KOPT-K1 (cell line): ENCODE data around the gene TACC2.

Source experiments
- H3K27ac ChIP-seq: fragments of 200-600 bp; sonication (generic); 2 replicates; pipeline ENCODE4 v1.5.1; 2016; ENCODE audit warnings: antibody characterized with exemption, mild to moderate bottlenecking, low read depth, low read length; ENCODE audit not compliant: poor library complexity, severe bottlenecking
- H3K36me3 ChIP-seq: fragments of 200-600 bp; sonication (generic); 2 replicates; pipeline ENCODE4 v1.5.1; 2017; ENCODE audit warnings: antibody characterized with exemption, mild to moderate bottlenecking, low read length, moderate library complexity; ENCODE audit not compliant: insufficient read depth
- H3K9me3 ChIP-seq: fragments of 200-600 bp; sonication (generic); 2 replicates; pipeline ENCODE4 v1.5.1; 2017; ENCODE audit warnings: antibody characterized with exemption, low read length, mild to moderate bottlenecking; ENCODE audit not compliant: insufficient read depth, poor library complexity, severe bottlenecking

The TACC2 gene

DNA sequence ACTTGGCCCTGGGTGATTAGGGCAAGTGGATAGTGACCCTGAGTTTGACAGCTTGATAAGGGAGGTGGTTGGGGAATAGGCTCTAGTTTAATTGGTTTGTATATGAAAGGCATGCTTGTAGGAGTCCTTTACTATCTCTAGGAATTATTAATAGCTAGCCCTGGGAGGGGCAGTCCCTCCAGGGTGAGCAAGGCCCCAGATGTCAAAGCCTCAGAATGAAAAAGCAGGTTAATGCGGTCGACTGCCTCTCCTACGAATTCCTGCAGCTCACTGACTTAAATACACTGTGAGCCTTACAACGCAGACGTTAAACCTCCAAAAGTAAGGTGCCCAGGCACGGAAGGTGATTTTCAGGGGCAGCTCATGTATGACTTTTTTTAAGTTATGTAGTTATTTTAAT, 276.9 kb downstream of the TACC2 start:
- Histone ChIP-seq H3K36me3 (no peaks in the 10 kb centered on the region), H3K27ac (no peak overlapping the region), H3K9me3 (peaks cover 12% of the 10 kb centered on the region)

DNA sequence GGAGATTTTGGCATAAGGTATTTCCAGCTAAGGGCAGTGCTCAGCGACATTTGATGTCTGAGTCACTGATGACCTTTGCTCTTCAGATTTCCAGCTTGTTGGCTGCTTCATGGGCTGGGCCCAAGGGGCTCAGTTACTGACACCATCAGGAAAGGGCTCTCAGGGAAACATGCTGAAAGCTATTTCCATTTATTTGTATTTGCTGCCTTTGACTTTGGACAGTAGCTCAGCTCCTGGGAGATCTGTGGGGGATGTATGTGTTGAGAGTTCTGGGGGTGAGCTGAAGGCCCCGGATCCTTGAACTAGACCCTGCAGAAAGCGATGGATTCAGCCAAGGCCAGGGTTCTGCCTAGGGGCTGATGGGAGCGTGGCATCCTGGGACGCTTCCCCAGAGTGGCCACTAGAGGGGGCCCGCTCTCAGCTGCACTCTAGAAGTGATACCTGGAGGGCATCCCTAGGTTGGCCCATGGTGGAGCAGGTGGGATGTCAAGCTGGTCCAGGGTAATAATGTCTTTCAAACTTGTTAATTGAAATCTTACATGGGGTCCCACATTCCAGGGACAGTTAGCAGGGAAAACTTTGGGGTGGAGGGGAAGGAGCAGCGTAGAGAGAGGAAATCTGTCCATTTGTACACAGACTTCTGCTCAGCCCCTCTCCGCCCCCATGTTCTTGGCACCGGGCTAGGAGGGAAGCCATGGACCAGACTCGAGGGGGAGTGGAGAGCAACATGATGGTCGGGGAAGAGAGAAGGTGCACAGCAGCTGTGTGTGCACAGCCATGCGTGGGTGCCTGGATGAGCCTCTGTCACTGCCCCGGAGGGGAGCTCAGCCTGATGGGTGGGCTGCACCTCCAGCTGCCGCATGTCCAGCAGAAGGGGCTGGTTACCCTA, 279.1 kb downstream of the TACC2 start:
- Histone ChIP-seq H3K36me3 (no peaks in the 10 kb centered on the region), H3K27ac (no peak overlapping the region), H3K9me3 (no peaks in the 10 kb centered on the region)

DNA sequence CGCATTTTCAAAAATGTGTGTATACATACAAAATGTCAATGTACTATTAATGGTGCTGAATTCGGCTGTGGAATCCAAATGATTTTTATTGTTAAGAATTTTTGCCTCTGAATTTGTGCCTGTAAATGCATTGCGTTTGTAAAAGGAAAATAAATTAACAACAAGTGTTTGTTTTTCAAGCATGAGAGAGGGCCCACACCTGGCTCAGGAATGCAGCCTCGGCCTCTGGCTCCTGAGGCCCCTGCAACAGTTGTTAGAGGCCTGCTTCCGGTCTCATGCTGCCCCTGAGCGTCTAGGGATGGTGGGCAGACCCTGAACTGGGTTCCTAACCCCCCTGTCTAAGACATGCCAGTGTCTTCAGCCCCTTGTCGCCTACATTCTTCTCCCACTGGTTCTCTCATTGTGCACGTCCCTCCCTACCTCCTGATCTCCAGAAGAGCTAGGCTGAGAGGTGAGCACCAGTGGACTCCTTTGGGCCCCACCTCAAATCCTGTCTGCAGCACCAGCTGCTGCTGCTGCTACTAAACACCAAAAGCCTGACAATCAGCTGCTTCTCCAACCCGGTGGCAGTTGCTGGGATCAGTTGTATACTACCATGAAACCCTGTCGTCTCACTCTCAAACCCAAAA, 280.2 kb downstream of the TACC2 start:
- no peak overlapping the region for H3K27ac ChIP-seq
- H3K9me3 ChIP-seq, result no peaks in the 10 kb centered on the region
- no peaks in the 10 kb centered on the region for H3K36me3 ChIP-seq

DNA sequence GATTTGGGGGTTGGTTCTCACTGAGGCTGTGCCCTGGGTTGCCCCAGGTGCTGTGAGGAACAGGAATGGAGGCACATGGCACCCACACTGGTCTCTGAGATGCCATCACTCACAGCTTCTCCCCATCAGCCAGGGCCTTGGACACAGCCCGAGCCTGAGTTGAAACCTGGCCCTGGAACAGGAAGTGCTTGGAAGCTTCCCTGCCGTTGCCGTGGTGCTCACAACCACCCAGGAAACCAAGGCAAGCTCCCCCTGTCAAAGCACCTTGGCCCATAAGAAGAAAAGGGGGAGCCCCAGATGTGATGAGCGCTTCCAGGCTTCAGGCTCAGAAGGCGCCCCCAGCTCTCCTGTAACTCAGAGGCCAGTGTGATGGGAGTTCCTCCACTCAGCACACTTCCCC, 282.1 kb downstream of the TACC2 start, which contains the start of gene BTBD16:
Gene BTBD16 (plus strand): TSS at position 221 of the 400 bp plus-strand sequence. CDS start 3,786 bp downstream, outside the sequence.
- Histone ChIP-seq H3K9me3 (no peaks in the 10 kb centered on the region), H3K27ac (no peak within 1 kb of the TSS), H3K36me3 (no peaks in the 10 kb centered on the region)

DNA sequence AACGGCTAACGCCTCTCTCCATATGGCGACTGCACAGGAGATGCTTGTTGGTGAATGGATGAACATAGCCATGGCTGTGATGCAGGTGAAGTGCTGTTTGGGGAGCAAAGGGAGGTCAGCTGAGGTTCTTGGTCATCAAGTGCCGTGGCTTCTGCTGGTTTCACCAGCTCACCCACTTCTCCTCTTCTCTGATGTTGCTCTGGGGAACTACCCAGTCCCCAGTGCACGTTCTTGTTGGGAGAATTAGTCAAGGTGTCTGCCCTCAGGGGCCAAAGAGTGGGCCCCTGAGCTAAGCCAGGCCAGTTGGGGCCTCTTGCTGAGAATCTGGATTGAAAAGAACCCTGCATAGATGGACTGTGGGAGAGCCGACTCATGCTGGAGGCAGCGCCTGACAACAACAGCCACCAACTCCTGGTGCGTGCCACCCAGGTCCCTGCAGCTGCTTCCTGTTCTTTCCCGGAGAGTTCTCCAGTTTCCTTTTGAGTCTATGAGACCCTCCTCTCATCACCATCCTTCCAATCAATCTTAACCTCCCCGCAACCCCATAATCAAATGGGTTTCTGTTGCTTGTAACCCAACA, 285.1 kb downstream of the TACC2 start:
- no peaks in the 10 kb centered on the region for H3K36me3 ChIP-seq

DNA sequence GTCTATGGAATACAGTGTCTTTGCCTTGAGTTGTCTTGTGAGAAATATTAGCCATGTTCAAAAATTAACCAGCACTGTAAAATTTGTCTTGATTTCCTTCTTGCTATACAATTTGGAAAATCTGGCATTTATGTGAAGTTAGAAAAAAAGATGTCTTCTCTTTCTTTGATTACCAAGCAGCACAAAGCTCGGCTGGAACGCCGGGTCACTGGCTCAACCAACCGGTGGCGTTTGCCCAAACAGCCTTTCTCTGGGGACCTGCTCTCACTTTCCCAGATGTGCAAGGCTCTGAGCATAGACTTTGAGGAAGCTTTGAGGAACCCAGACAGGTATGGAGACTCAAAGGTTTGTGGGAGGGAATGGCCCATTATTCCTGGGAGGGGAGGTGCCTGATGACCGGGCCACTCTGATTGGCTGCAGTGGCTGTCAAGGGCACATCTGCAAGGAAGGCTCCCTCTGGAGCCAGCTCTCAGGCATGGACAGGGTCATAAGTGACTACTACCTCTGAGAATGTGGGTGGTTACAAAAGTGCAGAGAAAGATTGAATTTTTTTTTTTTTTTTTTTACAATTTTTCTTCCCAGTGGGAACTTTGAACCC, 287.7 kb downstream of the TACC2 start:
- Histone ChIP-seq H3K27ac (no peak overlapping the region), H3K9me3 (no peaks in the 10 kb centered on the region), H3K36me3 (no peaks in the 10 kb centered on the region)

More for the DNA sequence above, 285.1 kb downstream of the TACC2 start:
- no peaks in the 10 kb centered on the region for H3K9me3 ChIP-seq
- H3K27ac ChIP-seq, result no peak overlapping the region

DNA sequence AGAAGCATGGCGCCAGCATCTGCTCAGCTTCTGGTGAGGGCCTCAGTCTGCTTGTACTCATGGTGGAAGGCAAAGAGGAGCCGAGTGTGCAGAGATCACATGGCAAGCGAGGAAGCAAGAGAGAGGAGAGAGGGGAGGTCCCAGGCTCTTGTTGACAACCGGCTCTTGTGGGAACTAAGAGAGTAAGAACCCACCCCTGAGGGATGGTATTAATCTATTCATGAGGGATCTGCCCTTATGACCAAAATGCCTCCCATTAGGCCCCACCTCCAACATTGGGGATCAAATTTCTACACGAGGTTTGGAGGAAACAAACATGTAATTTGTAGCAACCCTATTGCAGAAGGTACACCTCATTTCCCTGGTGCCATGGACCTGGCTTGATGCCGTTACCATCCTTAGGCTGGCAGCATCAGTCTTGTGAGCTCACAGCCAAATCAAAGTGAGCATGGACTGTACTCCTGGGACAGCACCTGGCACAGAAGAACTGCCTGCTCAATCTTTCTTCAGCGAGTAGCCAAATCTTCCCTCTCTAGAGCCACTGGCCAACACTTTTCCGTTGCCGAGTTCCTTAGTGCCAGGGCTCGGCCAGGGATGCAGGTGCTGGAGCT, 288.7 kb downstream of the TACC2 start:
- Histone ChIP-seq H3K36me3 (no peaks in the 10 kb centered on the region), H3K9me3 (no peaks in the 10 kb centered on the region), H3K27ac (no peak overlapping the region)

DNA sequence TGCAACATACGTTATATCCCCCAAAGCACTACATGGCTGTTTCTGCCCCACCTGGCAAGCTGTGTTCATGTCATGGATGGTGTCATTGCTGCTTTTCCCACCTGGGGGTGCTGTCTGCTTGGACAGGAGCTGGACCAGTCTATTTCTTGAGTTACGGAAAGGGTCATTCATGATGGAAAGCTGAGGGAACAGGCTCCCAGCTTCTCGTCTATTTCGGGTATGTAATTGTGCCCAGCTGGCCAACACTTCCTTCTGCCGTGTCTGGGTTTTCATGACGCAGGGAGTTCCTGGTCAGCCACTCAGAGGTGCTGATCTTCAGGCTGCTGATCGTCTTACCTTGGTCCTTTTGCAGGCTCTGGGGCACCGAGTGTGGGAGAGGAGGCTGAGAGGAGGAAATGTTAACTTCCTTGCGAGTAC, 290.8 kb downstream of the TACC2 start:
- H3K27ac ChIP-seq, result no peak overlapping the region
- no peaks in the 10 kb centered on the region for H3K9me3 ChIP-seq
- no peaks in the 10 kb centered on the region for H3K36me3 ChIP-seq

DNA sequence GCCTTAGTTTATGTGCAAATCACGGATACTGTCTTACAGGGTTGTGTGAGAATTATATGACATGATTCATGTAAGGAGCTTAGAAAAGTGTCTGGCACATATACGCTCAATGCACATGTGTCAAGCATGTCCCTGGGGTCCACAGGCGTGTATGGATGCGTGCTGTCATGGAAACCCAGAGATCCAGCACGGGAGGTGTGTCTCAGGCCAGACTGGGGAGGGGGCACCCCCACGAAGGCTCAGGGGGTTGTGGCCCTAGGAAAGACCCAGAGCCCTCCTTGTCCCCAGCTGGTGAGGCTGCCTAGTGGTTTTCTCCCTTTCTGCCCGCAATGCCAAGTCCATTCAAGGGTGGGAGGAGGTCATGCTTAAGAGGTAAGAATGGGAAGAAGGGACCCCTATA, 291.2 kb downstream of the TACC2 start:
- no peaks in the 10 kb centered on the region for H3K9me3 ChIP-seq
- no peaks in the 10 kb centered on the region for H3K36me3 ChIP-seq
- H3K27ac ChIP-seq, result no peak overlapping the region

DNA sequence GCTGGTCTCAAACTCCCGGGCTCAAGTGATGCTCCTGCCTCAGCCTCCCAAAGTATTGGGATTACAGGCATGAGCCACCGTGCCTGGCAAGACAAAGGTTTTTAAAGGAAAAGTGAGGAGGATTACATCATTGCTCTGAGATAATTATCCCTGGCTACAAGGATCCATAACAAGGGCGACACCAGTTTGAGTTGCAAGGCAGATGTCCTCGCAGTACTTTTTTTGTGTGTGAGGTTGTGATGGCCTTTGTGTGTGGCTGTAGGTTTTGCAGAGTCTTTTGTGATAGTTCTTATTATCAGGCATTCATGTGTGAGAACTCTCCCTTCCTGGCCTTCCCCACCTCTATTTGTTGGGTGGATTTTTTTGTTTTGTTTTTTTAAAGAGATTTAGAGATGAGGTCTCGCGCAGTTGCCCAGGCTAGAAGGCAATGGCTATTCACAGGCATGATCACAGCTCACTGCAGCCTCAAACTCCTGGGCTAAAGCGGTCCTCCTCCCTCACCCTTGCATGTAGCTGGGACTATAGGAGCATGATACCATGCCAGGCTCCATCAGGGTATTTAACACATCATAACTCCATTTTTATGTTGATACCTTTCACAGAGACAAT, 292.2 kb downstream of the TACC2 start:
- Histone ChIP-seq H3K36me3 (no peaks in the 10 kb centered on the region), H3K9me3 (no peaks in the 10 kb centered on the region), H3K27ac (no peak overlapping the region)

DNA sequence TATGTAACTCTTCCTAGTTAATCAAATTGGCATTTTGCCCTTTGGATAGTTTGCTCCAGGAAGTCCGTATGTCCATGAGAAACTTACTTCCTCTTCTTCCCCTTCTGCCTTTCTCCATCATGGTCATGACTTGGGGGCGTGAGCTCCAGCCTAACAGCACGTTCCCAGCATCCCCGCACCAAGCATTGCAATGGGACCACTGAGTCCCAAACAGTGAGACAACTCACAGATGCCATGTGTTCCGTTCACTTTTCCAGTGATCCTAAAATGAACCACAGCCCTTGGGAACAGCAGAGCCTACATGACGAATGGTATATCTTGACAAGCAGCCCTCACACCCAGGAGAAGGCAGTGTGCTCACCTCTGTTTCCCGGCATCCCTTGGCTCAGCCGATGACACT, 292.8 kb downstream of the TACC2 start:
- H3K36me3 ChIP-seq, result no peaks in the 10 kb centered on the region
- H3K9me3 ChIP-seq, result no peaks in the 10 kb centered on the region
- no peak overlapping the region for H3K27ac ChIP-seq

DNA sequence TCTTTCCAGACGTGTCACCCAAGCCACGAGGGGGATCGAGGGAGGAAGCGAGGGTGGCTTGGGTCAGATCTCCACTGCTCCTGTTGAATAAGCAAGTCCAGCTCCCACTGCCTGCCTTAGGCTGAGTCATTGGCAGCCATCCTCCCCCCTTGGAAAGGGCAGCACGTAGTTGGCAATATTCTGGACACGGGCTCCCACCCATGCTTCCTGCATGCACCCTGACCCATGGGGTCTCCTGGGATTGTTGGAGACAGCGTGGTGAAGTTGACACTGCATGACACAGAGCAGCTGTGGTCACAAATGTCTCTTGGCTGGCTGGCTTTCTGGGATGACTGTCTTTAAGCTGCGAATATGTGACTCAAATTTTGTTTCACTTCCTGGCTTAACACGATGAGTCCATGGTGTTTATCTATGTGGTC, 293.3 kb downstream of the TACC2 start:
- H3K27ac ChIP-seq, result no peak overlapping the region
- no peaks in the 10 kb centered on the region for H3K9me3 ChIP-seq
- no peaks in the 10 kb centered on the region for H3K36me3 ChIP-seq

DNA sequence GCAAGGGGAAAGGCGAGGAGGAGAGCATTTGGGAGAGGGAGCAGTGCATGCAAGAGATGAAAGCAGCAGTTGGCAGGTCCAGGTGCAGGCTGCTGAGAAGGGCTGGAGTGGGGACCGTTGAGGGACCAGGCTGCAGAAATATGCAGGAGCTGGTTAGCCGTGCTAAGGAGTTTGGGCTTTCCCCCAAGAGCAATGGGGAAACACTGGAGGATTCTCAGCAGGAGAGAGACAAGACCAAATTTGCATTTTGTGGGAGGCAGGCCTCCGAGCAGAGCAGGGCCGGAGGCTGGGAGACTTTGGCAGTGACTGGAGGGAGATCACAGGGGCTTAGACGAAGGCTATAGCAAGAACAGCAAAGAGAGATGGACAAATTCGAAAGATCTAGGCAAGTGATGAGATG, 293.9 kb downstream of the TACC2 start:
- no peaks in the 10 kb centered on the region for H3K9me3 ChIP-seq
- no peaks in the 10 kb centered on the region for H3K36me3 ChIP-seq
- no peak overlapping the region for H3K27ac ChIP-seq

DNA sequence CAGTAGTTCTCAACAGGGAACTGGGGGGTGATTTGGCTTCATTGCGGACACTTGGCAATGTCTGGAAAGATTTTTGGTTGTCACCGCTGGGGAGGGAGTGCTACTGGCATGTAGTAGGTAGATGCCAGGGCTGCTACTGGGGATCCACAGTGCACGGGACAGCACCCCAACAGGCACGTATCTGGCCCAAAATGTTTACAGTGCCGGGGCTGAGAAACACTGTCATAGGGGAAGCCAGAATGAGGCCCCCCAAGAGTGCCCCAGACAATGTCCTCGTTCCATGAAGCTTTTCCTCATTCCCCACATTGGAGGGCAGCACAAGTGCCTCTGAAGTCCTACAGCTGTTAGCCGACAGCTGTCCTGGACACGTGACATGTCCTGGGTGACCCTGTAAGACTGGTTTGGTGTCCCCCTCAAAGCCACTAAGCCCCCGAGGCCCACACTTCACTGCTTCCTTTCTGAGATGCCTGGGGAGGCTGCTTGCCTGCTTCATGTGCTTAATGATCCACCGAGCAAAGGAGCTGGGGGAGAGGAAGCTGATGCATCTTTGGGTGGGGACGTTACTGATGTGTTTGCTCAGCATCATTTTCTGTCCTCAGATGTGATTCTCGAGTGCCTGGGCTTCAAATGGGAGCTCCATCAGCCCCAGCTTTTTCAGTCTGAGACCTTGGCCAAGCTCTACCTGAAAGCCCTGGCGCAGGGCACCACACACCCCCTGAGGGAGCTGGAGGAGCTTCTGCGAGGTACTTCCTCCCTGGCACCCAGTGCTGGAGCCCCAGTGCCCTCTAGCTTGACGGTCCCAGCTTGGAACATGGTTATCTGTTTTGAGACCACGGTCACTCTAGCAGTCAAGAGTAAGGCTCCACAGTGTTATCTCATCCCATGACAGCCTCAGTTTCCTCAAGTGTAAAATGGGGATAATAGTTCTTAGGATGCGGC, 296.8 kb downstream of the TACC2 start:
- no peaks in the 10 kb centered on the region for H3K36me3 ChIP-seq
- no peaks in the 10 kb centered on the region for H3K9me3 ChIP-seq
- no peak overlapping the region for H3K27ac ChIP-seq
